ENCODE data around the gene MSRB1. TPM values are rescaled to one million over a fixed set of nuclear protein-coding genes. Genes with fewer than 3 reads are reported as not detected.

The MSRB1 gene
- total RNA-seq, 2 donors from 2014 or later = 36.8 to 38.6 TPM

- intact Hi-C loops (cut with DNase I) = no loop called here
- ATAC-seq = peak; percentile 95
- H3K27me3 ChIP-seq = no peaks in the 10 kb centered on the region
- DNase-seq = peak; percentile 92 to 94 (median 94)
- 0% methylated on average over 3 to 66 of the region's 78 CpGs for WGBS, 2 donors
- peaks cover 28% of the 10 kb centered on the region for H3K4me1 ChIP-seq
- H3K9me3 ChIP-seq = no peaks in the 10 kb centered on the region
- H3K36me3 ChIP-seq (replicated peaks in 1 of 2; ENCODE audit: insufficient read depth in 1 of 2, low read depth in 2 of 2) = peaks cover 0 to 15% of the 10 kb centered on the region in 2 donors
- H3K27ac ChIP-seq = peak within 1 kb of the TSS; percentile 76 to 96 (median 92)
- TF ChIP-seq CTCF (IDR thresholded peaks at IDR 0.05) (peak in 2 of 7 experiments; percentile 11 to 38), POLR2A (IDR thresholded peaks at IDR 0.05) (peak; percentile 80 to 95 (median 95))
- peak within 1 kb of the TSS; percentile 62 to 94 for H3K4me3 ChIP-seq
Measured at GRCh38 chr16:1971796-1972489, 28.9 kb upstream of the MSRB1 start, which contains the start of gene TBL3. Gene TBL3, plus strand, starts transcription at chr16:1972053. Its CDS starts 112 bp downstream, at chr16:1972165.

- ATAC-seq = no peak
- TF ChIP-seq POLR2A (IDR thresholded peaks at IDR 0.05) (no peak), CTCF (IDR thresholded peaks at IDR 0.05) (no peak)
- Histone ChIP-seq H3K4me3 (no peak overlapping the region), H3K4me1 (peaks cover 34% of the 10 kb centered on the region), H3K27me3 (no peaks in the 10 kb centered on the region), H3K27ac (no peak overlapping the region), H3K9me3 (no peaks in the 10 kb centered on the region), H3K36me3 (replicated peaks in 1 of 2; ENCODE audit: insufficient read depth in 1 of 2, low read depth in 2 of 2) (no peaks in the 10 kb centered on the region)
- 78 to 93% methylated on average over 3 to 28 of the region's 41 CpGs for WGBS, 2 donors
- intact Hi-C loops (cut with DNase I) = no loop called here
- DNase-seq = no peak
Measured at GRCh38 chr16:1968146-1968953, 25.4 kb upstream of the MSRB1 start.

DNA sequence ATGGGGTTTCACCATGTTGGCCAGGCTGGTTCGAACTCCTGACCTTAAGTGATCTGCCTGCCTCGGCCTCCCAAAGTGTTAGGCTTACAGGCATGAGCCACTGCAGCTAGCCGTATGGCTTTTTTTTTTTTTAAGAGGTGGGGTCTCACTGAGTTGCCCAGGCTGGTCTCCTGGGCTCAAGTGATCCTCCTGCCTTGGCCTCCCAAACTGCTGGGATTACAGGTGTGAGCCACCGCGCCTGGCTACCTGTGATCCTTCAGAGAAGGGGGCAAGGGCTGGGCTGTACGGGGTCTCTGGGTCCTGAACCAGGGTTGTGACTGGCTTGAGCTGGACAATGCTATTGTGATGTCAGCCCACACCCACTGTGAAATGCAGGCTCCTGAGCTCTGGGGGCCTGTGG, 23.5 kb upstream of the MSRB1 start, which contains the start of gene RNF151:
TSS of gene RNF151 (plus strand) at position 397 of the 400 bp plus-strand sequence. CDS start 26 bp downstream, outside the sequence.
- no peak for DNase-seq
- ATAC-seq = no peak
- peak within 1 kb of the TSS in 1 of 2 donors; percentile 68 for H3K4me3 ChIP-seq
- peaks cover 38% of the 10 kb centered on the region for H3K4me1 ChIP-seq
- H3K9me3 ChIP-seq = no peaks in the 10 kb centered on the region
- peaks cover 4 to 8% of the 10 kb centered on the region in 2 donors for H3K36me3 ChIP-seq (replicated peaks in 1 of 2; ENCODE audit: insufficient read depth in 1 of 2, low read depth in 2 of 2)
- no peaks in the 10 kb centered on the region for H3K27me3 ChIP-seq
- peak within 1 kb of the TSS in 2 of 4 donors; percentile 96 to 97 for H3K27ac ChIP-seq
- 95 to 96% methylated on average over 5 to 6 of the region's 6 CpGs for WGBS, 2 donors
- intact Hi-C loops (cut with DNase I) = no loop called here
- no peak for TF ChIP-seq POLR2A (IDR thresholded peaks at IDR 0.05)
- TF ChIP-seq CTCF (IDR thresholded peaks at IDR 0.05) = no peak

DNA sequence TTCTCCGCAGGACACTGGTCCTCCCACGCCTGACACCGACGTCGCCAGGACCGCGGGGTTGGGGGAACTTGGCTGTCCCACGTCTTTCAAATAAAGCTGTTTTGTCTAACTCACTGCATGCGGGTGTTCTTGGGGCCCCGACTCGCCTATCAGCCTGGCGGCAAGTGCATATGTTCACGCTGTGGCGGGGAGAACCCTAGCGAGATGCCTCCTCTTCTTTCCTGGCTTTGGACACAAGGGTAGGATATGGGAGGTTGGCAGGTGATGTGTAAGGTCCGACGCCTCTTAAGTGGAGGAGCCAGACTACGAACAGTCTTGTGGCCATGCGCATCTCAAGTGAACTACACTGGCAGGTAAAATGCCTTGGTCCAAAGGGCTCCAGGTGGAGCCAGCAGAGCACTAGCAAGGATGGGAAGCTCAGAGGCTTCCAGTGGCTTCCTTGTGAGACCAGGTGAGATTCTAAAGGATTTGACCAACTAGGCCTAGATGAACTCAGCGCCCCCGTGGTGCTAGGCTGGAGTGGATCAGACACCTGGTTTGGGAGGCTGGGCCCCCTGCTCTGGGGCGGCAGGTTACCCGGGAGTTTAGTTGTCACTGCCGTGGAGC, 22.5 kb upstream of the MSRB1 start:
- ATAC-seq (no peak), DNase-seq (no peak)
- intact Hi-C loops (cut with DNase I) = no loop called here
- peaks cover 4 to 8% of the 10 kb centered on the region in 2 donors for H3K36me3 ChIP-seq (replicated peaks in 1 of 2; ENCODE audit: insufficient read depth in 1 of 2, low read depth in 2 of 2)
- no peaks in the 10 kb centered on the region for H3K27me3 ChIP-seq
- peak overlapping the region; percentile 68 to 78 for H3K4me3 ChIP-seq
- 4 to 16% methylated on average over 7 to 24 of the region's 24 CpGs for WGBS, 2 donors
- H3K9me3 ChIP-seq = no peaks in the 10 kb centered on the region
- H3K27ac ChIP-seq = peak overlapping the region; percentile 90 to 97 (median 95)
- H3K4me1 ChIP-seq = peaks cover 38% of the 10 kb centered on the region
- TF ChIP-seq POLR2A (IDR thresholded peaks at IDR 0.05) = no peak
